Lung microvascular endothelial cell (primary cell): ENCODE measurements around the gene SLC22A8. TPM values are rescaled to one million over a fixed set of nuclear protein-coding genes. Genes with fewer than 3 reads are reported as not detected.

ENCODE experiments used
- total RNA-seq: library from RNA; depleted of rRNA; stranded (reverse); fragments of >200 nt; gene quantifications from 2 replicates; pipeline ENCODE4 v1.2.1, GENCODE V29; 2014

The SLC22A8 gene
- total RNA-seq, 1 donor from 2014 or later, result not detected

Other genes with a start within 250 kb of the SLC22A8 start
- 19.8 and 31.9 TPM in 2 replicates for gene TAF6L, start 244.4 kb downstream of the SLC22A8 start, total RNA-seq
- gene TMEM179B, start 228.4 kb downstream of the SLC22A8 start, total RNA-seq, result 20.3 and 39.3 TPM in 2 replicates
- gene TMEM223, start 223.8 kb downstream of the SLC22A8 start, total RNA-seq, result 8.7 and 13.5 TPM in 2 replicates
- 7.6 and 12.3 TPM in 2 replicates for gene NXF1, start 210.4 kb downstream of the SLC22A8 start, total RNA-seq
- gene STX5, start 183.8 kb downstream of the SLC22A8 start, total RNA-seq, result 29.4 and 33.3 TPM in 2 replicates
- gene TEX54, start 183.0 kb downstream of the SLC22A8 start, total RNA-seq, result not detected in 2 replicates
- 75.4 and 81.7 TPM in 2 replicates for gene WDR74, start 176.3 kb downstream of the SLC22A8 start, total RNA-seq
- gene SLC3A2, start 134.9 kb downstream of the SLC22A8 start, total RNA-seq, result 57.9 and 59.9 TPM in 2 replicates
- gene CHRM1, start 94.5 kb downstream of the SLC22A8 start, total RNA-seq, result not detected in 2 replicates
- not detected in 2 replicates for gene SLC22A6, start 30.9 kb downstream of the SLC22A8 start, total RNA-seq
- gene SLC22A24, start 128.4 kb upstream of the SLC22A8 start, total RNA-seq, result not detected in 2 replicates
- gene SLC22A25, start 227.8 kb upstream of the SLC22A8 start, total RNA-seq, result not detected in 2 replicates